C4-2B (cell line): ENCODE measurements around the gene NAPSA.
"Not testable (repeated sequence)": the region's sequence is repeated elsewhere in the genome, so short reads cannot be mapped to it uniquely, and the experiment has no call there.

Experiments
- ZFX ChIP-seq: fragments of 450-650 bp; IDR thresholded peaks from 2 replicates; pipeline ENCODE4 v1.6.1; 2017
- TF ChIP-seq, protein P1 (sequence below): fragments of 450-650 bp; conservative IDR thresholded peaks from 2 replicates; pipeline ENCODE4 v1.5.1; 2017; ENCODE audit warnings: mild to moderate bottlenecking

- TF ChIP-seq, protein P1, sequence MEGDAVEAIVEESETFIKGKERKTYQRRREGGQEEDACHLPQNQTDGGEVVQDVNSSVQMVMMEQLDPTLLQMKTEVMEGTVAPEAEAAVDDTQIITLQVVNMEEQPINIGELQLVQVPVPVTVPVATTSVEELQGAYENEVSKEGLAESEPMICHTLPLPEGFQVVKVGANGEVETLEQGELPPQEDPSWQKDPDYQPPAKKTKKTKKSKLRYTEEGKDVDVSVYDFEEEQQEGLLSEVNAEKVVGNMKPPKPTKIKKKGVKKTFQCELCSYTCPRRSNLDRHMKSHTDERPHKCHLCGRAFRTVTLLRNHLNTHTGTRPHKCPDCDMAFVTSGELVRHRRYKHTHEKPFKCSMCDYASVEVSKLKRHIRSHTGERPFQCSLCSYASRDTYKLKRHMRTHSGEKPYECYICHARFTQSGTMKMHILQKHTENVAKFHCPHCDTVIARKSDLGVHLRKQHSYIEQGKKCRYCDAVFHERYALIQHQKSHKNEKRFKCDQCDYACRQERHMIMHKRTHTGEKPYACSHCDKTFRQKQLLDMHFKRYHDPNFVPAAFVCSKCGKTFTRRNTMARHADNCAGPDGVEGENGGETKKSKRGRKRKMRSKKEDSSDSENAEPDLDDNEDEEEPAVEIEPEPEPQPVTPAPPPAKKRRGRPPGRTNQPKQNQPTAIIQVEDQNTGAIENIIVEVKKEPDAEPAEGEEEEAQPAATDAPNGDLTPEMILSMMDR, result not testable (repeated sequence)
- TF ChIP-seq ZFX, result not testable (repeated sequence)
Measured at GRCh38 chr19:50390295-50390694, 24.9 kb upstream of the NAPSA start.
